Spleen (tissue), 11 donors: ENCODE measurements around the gene SNED1. TPM values are rescaled to one million over a fixed set of nuclear protein-coding genes. Genes with fewer than 3 reads are reported as not detected.

Experiments
- DNase-seq: peaks from one replicate; pipeline ENCODE4 v3.0.0-alpha.2; 2020
- H3K27ac ChIP-seq, 8 donors: fragments of 200-600 bp; sonication (generic) in 7 of 8; 1 replicate in 4 of 8; 2 replicates in 4 of 8; pipeline versions ENCODE4 v1.5.0 to v1.8.0; 2016 to 2021; ENCODE audit warnings: inconsistent platforms in 4 of 8, mild to moderate bottlenecking in 4 of 8, moderate library complexity in 1 of 8
- H3K27me3 ChIP-seq, 7 donors: fragments of 200-600 bp; sonication (generic) in 6 of 7; replicated peaks in 1 of 7; 1 replicate in 4 of 7; 2 replicates in 3 of 7; pipeline versions ENCODE4 v1.5.0 to v1.8.0; 2016 to 2021; ENCODE audit warnings: inconsistent platforms in 3 of 7, mild to moderate bottlenecking in 1 of 7
- H3K36me3 ChIP-seq, 6 donors: fragments of 200-600 bp; sonication (generic) in 5 of 6; 1 replicate in 4 of 6; 2 replicates in 2 of 6; pipeline versions ENCODE4 v1.5.0 to v1.8.0; 2016 to 2021; ENCODE audit warnings: inconsistent platforms in 2 of 6
- H3K4me1 ChIP-seq, 6 donors: fragments of 200-600 bp; sonication (generic) in 5 of 6; 1 replicate in 3 of 6; 2 replicates in 3 of 6; pipeline versions ENCODE4 v1.5.0 to v1.8.0; 2016 to 2021; ENCODE audit warnings: inconsistent platforms in 3 of 6
- H3K4me3 ChIP-seq, 8 donors: fragments of 200-600 bp; sonication (generic) in 7 of 8; 1 replicate in 4 of 8; 2 replicates in 4 of 8; pipeline versions ENCODE4 v1.5.0 to v1.8.0; 2016 to 2021; ENCODE audit warnings: inconsistent platforms in 4 of 8, mild to moderate bottlenecking in 4 of 8, moderate library complexity in 2 of 8
- H3K9me3 ChIP-seq, 8 donors: fragments of 200-600 bp; sonication (generic) in 7 of 8; 1 replicate in 4 of 8; 2 replicates in 4 of 8; pipeline versions ENCODE4 v1.5.0 to v1.8.0; 2016 to 2021; ENCODE audit warnings: inconsistent platforms in 4 of 8
- POLR2A ChIP-seq, 3 donors: fragments of 450-650 bp; IDR thresholded peaks; one replicate each; pipeline ENCODE4 v1.5.1; 2017; ENCODE audit warnings: antibody characterized with exemption in 3 of 3, mild to moderate bottlenecking in 1 of 3
- POLR2AphosphoS5 ChIP-seq, 3 donors: sonication (generic); formaldehyde crosslinking; IDR thresholded peaks; one replicate each; pipeline ENCODE4 v1.5.1; 2017; ENCODE audit warnings: antibody characterized with exemption in 3 of 3
- WGBS, 5 donors: extraction: QIAGEN DNeasy Blood & Tissue Kit in 3 of 5; methylation state at CpG; one replicate each; pipeline versions ENCODE4 v1.1.5 to v1.1.7; 2013 to 2018; 5-methylcytosine and 5-hydroxymethylcytosine counted together
- intact Hi-C: fragments of 100-400 bp; cut with DNase I; formaldehyde crosslinking; loops from one replicate; pipeline ENCODE4 v1.15.0; 2023; ENCODE audit warnings: low total_unique reads
- polyA plus RNA-seq, 3 donors: library from polyadenylated mRNA; stranded (reverse); fragments of 200-250 nt; gene quantifications; one replicate each; pipeline ENCODE4 v1.2.1, GENCODE V29; 2013
- total RNA-seq, 7 donors: library from RNA; depleted of rRNA in 3 of 7; stranded (reverse); fragments of >200 nt in 3 of 7; fragmentation: NEBNext Ultra II Directional in 4 of 7; extraction: Animal tissue kit (Norgen Biotek cat#: 25700) in 4 of 7; gene quantifications; one replicate each; pipeline versions ENCODE4 v1.1.0 to v1.2.1, GENCODE V29; 2016 to 2021
- TF ChIP-seq, protein P1 (sequence below), 11 experiments: fragments of 200-600 bp in 7 of 11; fragments of 450-650 bp in 4 of 11; sonication (generic) in 4 of 11; IDR thresholded peaks in 8 of 11; conservative IDR thresholded peaks in 3 of 11; 1 replicate in 7 of 11; 2 replicates in 4 of 11; pipeline versions ENCODE4 v1.4.0 to v1.8.0; 2016 to 2021; ENCODE audit warnings: antibody characterized with exemption in 11 of 11, inconsistent platforms in 4 of 11, mild to moderate bottlenecking in 1 of 11
- donor health status: healthy with polysubstance abuse.
- donor health status: DM: no; HTN: no; CAD: no; lungs with moderate emphysema.
- donor health status: DM: no; HTN: no; CAD: no.
- donor health status: Bipolar disorder and iron deficiency.
- donor health status: healthy.
- donor health status: DM: no; HTN: no; CAD: no.
- donor health status: DM: yes; HTN: yes; CAD: no.

Gene SNED1
- total and polyA plus RNA-seq, 10 donors = 2.6 to 85.3 (median 45.5) TPM

DNA sequence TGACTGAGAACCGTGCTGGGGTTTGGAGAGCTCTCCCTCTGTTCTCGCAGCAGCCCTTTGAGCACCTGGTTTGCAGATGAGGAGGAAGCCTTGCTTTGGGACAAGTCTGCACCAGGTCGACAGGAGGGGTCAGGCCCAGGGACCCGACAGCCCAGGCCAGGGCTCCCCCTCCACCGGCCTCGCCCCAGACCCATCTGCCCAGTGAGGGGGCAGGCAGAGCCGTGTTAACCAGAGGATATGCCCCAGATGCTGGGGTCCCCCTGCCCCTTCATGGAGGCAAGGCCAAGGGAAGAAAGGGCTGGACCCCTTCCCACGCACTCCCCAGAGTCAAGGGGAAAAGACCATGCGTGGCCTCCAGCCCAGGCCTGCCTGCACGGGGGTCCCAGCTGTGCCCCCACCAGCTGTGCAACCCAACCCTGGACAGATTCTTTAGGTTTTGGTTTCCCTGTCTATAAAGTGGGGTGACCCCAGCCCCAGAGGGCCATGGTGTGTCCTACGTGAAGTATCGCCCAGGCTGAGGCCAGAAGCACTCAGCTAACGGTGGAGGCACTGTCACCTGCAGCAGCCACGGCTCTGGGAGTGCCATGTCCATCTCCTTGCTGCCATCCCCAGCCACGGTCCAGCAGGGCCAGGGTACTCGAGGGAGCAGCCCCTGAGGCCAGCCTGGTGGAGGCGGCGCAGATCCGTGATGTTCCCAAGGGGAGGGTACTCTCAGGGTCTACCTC is 4.8 kb upstream of the SNED1 start:
- Histone ChIP-seq H3K27me3 (peaks cover 0 to 40% (median 8%) of the 10 kb centered on the region in 7 donors), H3K36me3 (no peaks in the 10 kb centered on the region), H3K4me3 (no peak overlapping the region), H3K9me3 (peaks cover 0 to 1% (median 0%) of the 10 kb centered on the region in 8 donors), H3K4me1 (peaks cover 27 to 84% (median 59%) of the 10 kb centered on the region in 6 donors), H3K27ac (peak overlapping the region in 4 of 8 donors; percentile 68 to 89 (median 81))
- TF ChIP-seq POLR2AphosphoS5 (IDR thresholded peaks at IDR 0.05) = no peak
- TF ChIP-seq, protein P1, sequence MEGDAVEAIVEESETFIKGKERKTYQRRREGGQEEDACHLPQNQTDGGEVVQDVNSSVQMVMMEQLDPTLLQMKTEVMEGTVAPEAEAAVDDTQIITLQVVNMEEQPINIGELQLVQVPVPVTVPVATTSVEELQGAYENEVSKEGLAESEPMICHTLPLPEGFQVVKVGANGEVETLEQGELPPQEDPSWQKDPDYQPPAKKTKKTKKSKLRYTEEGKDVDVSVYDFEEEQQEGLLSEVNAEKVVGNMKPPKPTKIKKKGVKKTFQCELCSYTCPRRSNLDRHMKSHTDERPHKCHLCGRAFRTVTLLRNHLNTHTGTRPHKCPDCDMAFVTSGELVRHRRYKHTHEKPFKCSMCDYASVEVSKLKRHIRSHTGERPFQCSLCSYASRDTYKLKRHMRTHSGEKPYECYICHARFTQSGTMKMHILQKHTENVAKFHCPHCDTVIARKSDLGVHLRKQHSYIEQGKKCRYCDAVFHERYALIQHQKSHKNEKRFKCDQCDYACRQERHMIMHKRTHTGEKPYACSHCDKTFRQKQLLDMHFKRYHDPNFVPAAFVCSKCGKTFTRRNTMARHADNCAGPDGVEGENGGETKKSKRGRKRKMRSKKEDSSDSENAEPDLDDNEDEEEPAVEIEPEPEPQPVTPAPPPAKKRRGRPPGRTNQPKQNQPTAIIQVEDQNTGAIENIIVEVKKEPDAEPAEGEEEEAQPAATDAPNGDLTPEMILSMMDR (IDR thresholded peaks at IDR 0.05 in 8 of 11, conservative IDR thresholded peaks at IDR 0.05 in 3 of 11) = no peak
- TF ChIP-seq POLR2A (IDR thresholded peaks at IDR 0.05) = no peak
- 84 to 91% (median 88%) methylated on average over 9 to 19 of the region's 19 CpGs for WGBS, 5 donors
- intact Hi-C loops = no loop called here
- DNase-seq = peak; percentile 70

DNA sequence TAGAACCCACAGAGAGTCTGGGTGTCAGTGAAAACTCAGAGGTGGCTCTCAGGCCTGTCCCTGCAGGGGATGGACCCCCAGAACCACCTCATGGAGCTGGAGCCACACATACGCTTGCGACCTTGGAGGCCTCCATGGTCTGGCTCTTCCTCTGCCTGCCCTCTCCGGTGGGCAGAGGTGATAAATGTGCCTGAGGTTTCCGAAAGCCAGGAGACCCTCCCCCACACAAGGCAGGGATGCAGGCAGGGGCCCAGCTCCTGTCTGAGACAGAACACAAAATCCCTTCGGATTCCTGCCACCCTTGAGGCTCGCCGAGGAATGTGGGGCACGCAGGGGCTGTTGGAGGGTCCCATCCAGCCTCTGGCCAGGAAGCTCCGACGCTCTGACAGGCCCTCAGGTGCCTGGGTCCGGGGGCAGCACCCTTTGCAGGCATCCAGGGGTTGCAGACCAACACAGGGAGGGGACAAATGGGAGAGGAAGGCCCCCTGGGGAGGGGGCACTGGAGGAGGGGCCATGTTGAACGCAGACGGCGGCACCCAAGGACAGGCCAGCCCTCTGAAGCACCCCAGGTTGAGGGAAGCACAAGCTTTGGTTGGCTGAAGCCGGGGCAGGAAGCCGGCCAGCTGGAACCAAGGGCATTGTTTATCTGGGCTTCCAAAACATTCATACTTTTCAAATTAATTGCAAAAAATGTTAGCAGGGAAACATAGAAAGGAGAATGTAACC is 4.1 kb upstream of the SNED1 start:
- peak overlapping the region in 6 of 8 donors; percentile 55 to 89 (median 74) for H3K27ac ChIP-seq
- peak; percentile 79 for DNase-seq

DNA sequence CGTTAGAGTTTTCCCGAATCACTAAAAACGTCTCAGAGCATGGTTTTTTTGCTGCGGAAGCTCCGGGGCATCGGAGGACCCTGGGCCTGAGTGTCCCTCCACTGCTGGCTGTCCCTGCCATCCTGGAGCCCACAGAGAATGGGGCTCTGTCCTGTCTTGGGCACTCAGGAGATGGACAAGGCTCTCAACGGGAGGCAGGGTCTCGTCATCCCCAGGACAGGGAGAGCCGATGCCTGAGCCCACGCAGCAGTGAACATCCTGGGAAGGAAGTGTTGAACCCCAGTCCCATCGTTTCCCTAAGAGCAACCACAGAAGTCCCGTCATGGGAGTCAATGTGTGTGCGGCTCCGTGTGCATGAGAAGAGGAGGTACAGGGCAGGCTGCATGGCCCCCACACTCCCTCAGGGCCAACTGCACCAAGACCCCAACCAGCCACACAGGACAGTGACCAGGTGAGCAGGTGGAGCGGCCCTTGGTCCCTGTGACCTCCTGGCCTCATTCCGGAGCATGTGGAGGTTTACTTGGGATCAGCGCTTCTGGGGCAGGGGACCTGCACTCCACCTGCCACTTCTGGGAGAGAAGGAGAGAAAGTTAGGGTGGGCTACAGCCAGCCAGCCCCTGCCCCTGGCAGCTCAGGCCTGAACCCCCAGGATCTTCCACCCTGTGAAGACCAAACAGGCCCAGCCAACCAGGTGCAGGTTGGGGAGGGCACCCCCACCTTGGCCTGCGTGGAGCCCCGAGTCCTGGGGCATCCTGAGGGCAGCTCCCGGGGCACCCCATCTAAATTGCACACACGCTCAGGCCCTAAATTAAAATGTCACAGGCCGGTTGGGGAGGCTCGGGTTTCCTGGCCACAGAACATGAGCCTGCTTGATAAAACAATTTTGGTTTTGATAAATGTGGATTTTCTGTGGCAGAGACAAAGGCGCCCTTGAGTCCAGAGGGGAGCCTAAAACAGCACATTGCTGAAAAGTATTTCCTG is 3.1 kb upstream of the SNED1 start:
- Histone ChIP-seq H3K27ac (peak overlapping the region in 6 of 8 donors; percentile 55 to 89 (median 74)), H3K9me3 (no peaks in the 10 kb centered on the region), H3K4me1 (peaks cover 27 to 90% (median 64%) of the 10 kb centered on the region in 6 donors), H3K27me3 (peaks cover 0 to 57% (median 13%) of the 10 kb centered on the region in 7 donors), H3K36me3 (no peaks in the 10 kb centered on the region), H3K4me3 (no peak overlapping the region)
- intact Hi-C loops = no loop called here
- WGBS, 5 donors = 51 to 58% (median 54%) methylated on average over 21 to 24 of the region's 24 CpGs
- peak; percentile 66 for DNase-seq
- no peak for TF ChIP-seq POLR2A (IDR thresholded peaks at IDR 0.05)
- TF ChIP-seq, protein P1 (IDR thresholded peaks at IDR 0.05 in 8 of 11, conservative IDR thresholded peaks at IDR 0.05 in 3 of 11) = no peak
- TF ChIP-seq POLR2AphosphoS5 (IDR thresholded peaks at IDR 0.05) = no peak

More for the DNA sequence above, 4.1 kb upstream of the SNED1 start:
- Histone ChIP-seq H3K9me3 (no peaks in the 10 kb centered on the region), H3K36me3 (no peaks in the 10 kb centered on the region), H3K4me1 (peaks cover 27 to 86% (median 61%) of the 10 kb centered on the region in 6 donors), H3K27me3 (peaks cover 0 to 47% (median 9%) of the 10 kb centered on the region in 7 donors), H3K4me3 (no peak overlapping the region)
- TF ChIP-seq POLR2AphosphoS5 (IDR thresholded peaks at IDR 0.05) = peak; percentile 8 to 54 (median 10)
- TF ChIP-seq POLR2A (IDR thresholded peaks at IDR 0.05) = no peak
- WGBS, 5 donors = 65 to 75% (median 70%) methylated on average over 10 to 16 of the region's 16 CpGs
- intact Hi-C loops = no loop called here
